ENCODE results near the gene VAV2. TPM values are rescaled to one million over a fixed set of nuclear protein-coding genes. Genes with fewer than 3 reads are reported as not detected.

The VAV2 gene
- total RNA-seq, 2 experiments from 2014 or later, result 5.1 to 5.5 TPM

DNA sequence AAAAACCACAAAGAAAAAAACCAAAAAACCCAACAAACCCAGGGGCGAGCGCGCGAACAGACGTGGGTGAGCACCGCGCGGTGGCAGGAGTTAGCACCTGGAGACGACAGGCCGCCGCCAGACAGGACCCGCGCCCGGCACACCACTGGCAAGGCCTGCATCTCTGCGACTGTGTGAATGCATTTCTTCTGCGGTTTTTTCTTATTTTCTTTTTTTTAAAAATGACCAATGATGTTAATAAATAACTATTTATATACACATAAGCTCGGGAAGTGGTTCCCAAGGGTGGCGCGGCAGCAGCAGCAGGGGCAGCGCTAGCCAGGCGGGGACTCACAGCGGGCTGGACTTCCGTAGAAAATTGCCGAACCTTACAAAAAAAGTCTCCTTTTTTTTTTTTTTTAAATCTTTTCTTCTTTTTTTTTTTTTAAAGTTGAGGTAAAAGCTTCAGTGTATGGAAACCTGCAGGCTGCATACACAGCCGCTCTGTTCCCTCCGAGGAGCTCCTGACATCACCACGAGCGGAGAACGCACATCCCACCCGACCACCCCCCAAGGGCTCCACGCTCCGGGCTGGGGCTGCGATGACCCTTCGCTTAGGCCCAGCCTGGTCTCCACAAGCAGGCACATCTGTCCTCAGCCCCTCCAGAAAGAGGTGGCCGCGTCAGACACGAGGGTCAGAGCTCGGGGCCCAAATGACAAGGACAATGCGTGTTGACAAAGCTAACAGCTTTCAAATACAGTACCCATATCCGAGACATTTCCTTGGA lies 40.5 kb upstream of the VAV2 start:
- CTCF ChIA-PET, result interaction anchor here (0.7 kb wide), 1 partner anchor 65 kb away, joined by 4 read pairs; no protein-coding TSS in a partner anchor
- ATAC-seq, result no peak
- H3K36me3 Mint-ChIP-seq, result peaks cover 16% of the 10 kb centered on the region

DNA sequence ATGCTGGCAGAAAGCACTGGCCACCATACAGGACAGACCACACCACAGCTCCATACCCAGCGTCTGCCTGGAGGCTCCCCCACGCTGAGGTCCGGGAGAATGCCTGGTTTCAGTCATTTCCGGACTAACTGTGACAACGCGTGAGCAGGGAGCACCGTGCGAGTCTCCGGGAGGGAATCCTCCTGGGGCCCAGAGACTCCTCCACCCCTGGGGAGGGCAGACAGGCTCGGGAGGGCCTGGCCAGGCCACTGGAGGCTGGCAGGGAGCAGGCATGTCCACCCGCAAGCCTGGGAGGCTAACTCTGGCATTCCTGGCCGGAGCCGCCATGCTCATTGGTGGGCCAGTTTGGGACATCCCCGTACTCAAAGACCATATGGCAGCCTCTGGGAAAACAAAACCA lies 39.7 kb upstream of the VAV2 start:
- no peaks in the 10 kb centered on the region for H3K9me3 Mint-ChIP-seq (ENCODE audit: low read depth)
- DNase-seq (no peak), ATAC-seq (no peak)
- CTCF ChIA-PET, result no interaction called here
- peaks cover 12% of the 10 kb centered on the region for H3K36me3 Mint-ChIP-seq
- no peak overlapping the region for H3K4me3 Mint-ChIP-seq
- H3K27ac Mint-ChIP-seq, result no peak overlapping the region
- H3K4me1 Mint-ChIP-seq, result no peaks in the 10 kb centered on the region
- no peaks in the 10 kb centered on the region for H3K27me3 Mint-ChIP-seq

More for the DNA sequence above, 40.5 kb upstream of the VAV2 start:
- Mint-ChIP-seq H3K9me3 (ENCODE audit: low read depth) (no peaks in the 10 kb centered on the region), H3K27ac (no peak overlapping the region), H3K4me1 (no peaks in the 10 kb centered on the region), H3K4me3 (no peak overlapping the region), H3K27me3 (no peaks in the 10 kb centered on the region)
- DNase-seq, result no peak

DNA sequence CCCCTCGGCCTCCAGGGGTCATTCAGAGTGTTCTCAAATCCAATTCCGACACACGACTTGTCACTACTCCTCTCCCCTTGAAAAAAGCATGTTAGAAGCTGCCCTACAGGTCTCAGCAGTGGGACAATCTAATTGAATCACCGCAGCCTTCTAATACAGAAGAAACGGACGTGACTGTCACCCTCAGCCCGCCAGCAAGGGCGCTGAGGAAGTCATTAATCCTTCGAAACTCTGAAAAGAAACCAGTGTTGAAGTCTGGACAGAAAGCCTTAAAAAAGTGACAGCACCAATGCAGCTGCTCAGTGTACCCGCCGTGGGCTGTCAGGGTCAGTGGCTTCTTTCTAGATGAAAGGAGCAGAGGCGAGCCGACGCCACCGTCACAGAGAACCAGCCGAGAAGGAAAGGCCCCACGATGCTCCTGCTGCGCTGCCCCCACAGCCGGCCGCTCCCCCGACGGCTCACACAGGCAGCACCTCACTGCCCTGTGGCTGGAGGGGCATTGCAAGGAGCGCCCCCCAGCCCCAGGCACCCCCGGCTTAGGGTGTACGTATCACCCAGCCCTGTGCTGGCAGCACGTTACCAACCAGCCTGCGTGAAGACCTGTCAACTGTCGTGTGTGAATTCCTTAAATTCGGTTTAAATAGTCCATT lies 38.8 kb upstream of the VAV2 start:
- H3K9me3 Mint-ChIP-seq (ENCODE audit: low read depth), result no peaks in the 10 kb centered on the region
- H3K27ac Mint-ChIP-seq, result no peak overlapping the region
- DNase-seq (no peak), ATAC-seq (no peak)
- no peaks in the 10 kb centered on the region for H3K27me3 Mint-ChIP-seq
- CTCF ChIA-PET, result interaction anchor here (0.7 to 1.1 kb wide), 2 partner anchors 37 to 1457 kb away, joined by 3 to 5 read pairs; no protein-coding TSS in a partner anchor
- no peak overlapping the region for H3K4me3 Mint-ChIP-seq
- H3K36me3 Mint-ChIP-seq, result peaks cover 10% of the 10 kb centered on the region
- H3K4me1 Mint-ChIP-seq, result peaks cover 3% of the 10 kb centered on the region

- Mint-ChIP-seq H3K4me1 (peaks cover 3% of the 10 kb centered on the region), H3K4me3 (no peak overlapping the region), H3K27ac (no peak overlapping the region), H3K36me3 (peaks cover 8% of the 10 kb centered on the region), H3K27me3 (no peaks in the 10 kb centered on the region), H3K9me3 (ENCODE audit: low read depth) (no peaks in the 10 kb centered on the region)
- DNase-seq (no peak), ATAC-seq (no peak)
- CTCF ChIA-PET, result no interaction called here
Observed at GRCh38 chr9:134029248-134030226, 37.4 kb upstream of the VAV2 start.

DNA sequence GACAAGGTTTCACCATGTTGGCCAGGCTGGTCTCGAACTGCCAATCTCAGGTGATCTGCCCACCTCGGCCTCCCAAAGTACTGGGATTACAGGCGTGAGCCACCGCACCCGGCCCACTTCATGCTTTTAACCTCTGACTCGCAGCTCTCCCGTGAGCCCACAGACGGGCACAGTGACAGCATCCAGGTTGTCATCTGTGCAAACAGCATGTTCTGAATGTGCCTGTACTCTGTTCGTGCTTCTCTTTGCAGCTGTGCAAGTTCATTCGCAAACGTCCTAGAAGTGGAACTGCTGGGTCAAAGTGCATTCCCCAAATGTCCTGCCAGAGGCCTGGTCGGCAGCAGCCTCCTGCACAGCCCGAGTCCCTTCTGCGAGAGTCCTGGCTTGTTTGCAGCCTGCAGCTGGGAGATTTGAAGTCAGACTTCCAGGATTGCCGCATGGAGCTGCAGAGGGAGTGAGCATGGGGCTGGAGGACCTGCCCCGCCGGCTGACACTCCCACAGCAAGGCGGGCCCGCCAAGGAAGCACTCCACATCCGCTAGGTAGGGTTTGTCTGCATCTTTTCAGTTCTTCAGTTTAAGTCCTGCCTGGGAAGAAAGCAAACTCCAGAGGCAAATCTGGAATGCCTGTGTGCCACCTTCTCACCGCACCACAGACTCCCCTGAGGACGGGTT lies 36.6 kb upstream of the VAV2 start:
- H3K36me3 Mint-ChIP-seq, result peaks cover 8% of the 10 kb centered on the region
- DNase-seq (no peak), ATAC-seq (no peak)
- no peak overlapping the region for H3K4me3 Mint-ChIP-seq
- H3K27ac Mint-ChIP-seq, result no peak overlapping the region
- H3K27me3 Mint-ChIP-seq, result no peaks in the 10 kb centered on the region
- H3K4me1 Mint-ChIP-seq, result peaks cover 7% of the 10 kb centered on the region
- CTCF ChIA-PET, result no interaction called here
- no peaks in the 10 kb centered on the region for H3K9me3 Mint-ChIP-seq (ENCODE audit: low read depth)

DNA sequence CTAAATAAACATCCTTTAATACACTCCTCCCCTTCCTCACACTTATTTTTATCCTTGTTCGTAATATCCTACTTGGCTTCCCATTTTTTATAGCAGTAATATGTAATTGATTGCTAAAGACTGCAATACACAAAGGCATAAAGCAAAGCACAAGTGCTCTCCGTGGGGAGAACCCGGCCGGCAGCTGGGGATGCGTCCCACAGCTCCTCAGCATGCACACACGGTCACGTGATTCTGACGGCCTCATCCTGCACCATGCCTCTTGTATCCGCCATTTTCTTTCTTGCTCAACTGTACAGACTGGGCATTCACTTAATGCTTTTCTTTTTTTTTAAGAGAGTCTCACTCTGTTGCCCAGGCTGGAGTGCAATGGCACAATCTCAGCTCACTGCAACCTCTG lies 36.0 kb upstream of the VAV2 start:
- no peak for DNase-seq
- no peaks in the 10 kb centered on the region for H3K9me3 Mint-ChIP-seq (ENCODE audit: low read depth)
- no peak for ATAC-seq

GRCh38 chr9:134027561-134027960 lies 35.4 kb upstream of the VAV2 start:
- H3K27ac Mint-ChIP-seq, result no peak overlapping the region
- no peak for DNase-seq
- H3K9me3 Mint-ChIP-seq (ENCODE audit: low read depth), result no peaks in the 10 kb centered on the region
- no peak for ATAC-seq
- peaks cover 7% of the 10 kb centered on the region for H3K4me1 Mint-ChIP-seq
- H3K27me3 Mint-ChIP-seq, result no peaks in the 10 kb centered on the region
- CTCF ChIA-PET, result interaction anchor here (1.2 to 2.5 kb wide), 2 partner anchors 33 to 41 kb away, joined by 4 to 11 read pairs; no protein-coding TSS in a partner anchor
- no peak overlapping the region for H3K4me3 Mint-ChIP-seq
- H3K36me3 Mint-ChIP-seq, result peaks cover 5% of the 10 kb centered on the region

More for the DNA sequence above, 36.0 kb upstream of the VAV2 start:
- Mint-ChIP-seq H3K27ac (no peak overlapping the region), H3K36me3 (peaks cover 5% of the 10 kb centered on the region), H3K27me3 (no peaks in the 10 kb centered on the region), H3K4me3 (no peak overlapping the region), H3K4me1 (peaks cover 7% of the 10 kb centered on the region)
- CTCF ChIA-PET, result interaction anchor here (1.2 kb wide), 1 partner anchor 34 kb away, joined by 4 read pairs; no protein-coding TSS in a partner anchor

GRCh38 chr9:134026981-134027380 lies 34.9 kb upstream of the VAV2 start:
- Mint-ChIP-seq H3K36me3 (peaks cover 5% of the 10 kb centered on the region), H3K4me3 (peak overlapping the region; percentile 75), H3K4me1 (peaks cover 7% of the 10 kb centered on the region), H3K9me3 (ENCODE audit: low read depth) (no peaks in the 10 kb centered on the region), H3K27ac (no peak overlapping the region), H3K27me3 (peaks cover 2% of the 10 kb centered on the region)
- CTCF ChIA-PET, result interaction anchor here (1.2 to 2.5 kb wide), 4 partner anchors 33 to 72 kb away, joined by 4 to 11 read pairs (median 4); no protein-coding TSS in a partner anchor
- DNase-seq (no peak), ATAC-seq (no peak)

GRCh38 chr9:134026581-134026980 lies 34.5 kb upstream of the VAV2 start:
- CTCF ChIA-PET, result interaction anchor here (1.2 to 2.5 kb wide), 5 partner anchors 32 to 73 kb away, joined by 4 to 12 read pairs (median 4); no protein-coding TSS in a partner anchor
- H3K9me3 Mint-ChIP-seq (ENCODE audit: low read depth), result no peaks in the 10 kb centered on the region

DNA sequence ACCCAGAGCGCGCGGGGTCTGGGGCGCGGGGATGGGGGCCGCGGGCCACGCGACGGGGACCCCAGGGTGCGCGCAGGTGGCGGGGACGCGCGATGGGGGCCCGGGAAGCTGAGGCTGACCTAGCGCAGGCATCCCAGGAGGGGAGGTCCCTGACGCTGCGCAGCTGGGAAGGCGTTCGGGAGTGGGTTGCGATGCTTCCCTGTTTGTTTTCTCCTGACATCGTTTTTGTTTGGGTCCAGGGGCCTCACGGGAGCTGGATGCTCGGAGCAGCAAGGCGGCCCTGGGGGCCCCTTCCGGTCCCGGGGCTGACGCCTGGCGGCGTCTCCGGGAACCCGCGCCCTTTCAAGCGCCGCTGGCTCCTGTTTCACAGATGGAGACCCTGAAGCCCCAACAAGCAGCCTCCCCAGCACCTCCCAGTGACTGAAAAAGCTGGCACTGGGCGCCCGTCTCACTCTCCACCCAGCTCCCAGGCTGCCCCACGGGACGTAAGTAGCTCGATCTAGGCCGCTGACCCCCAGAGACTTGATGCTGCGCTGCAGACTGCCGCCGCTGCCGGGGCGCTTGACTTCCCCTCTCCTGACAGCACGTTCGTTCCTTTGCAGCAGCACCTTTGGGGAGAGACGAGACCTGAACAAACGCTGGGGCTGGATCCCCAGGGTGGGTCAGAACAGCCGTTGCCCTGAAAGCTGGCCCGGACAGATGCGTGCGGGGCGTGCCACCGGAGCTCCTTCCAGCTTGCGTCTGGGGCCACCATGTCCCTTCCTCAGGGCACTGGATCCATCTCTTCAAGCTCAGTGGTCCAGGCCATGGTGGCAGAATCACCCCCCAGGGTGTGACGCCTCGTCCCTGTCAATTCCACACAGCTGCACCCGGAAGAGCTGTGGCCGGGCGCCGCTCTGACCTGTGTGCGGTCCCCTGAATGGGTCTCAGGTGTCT lies 33.8 kb upstream of the VAV2 start:
- Mint-ChIP-seq H3K36me3 (peaks cover 5% of the 10 kb centered on the region), H3K4me3 (peak overlapping the region; percentile 75), H3K27me3 (peaks cover 2% of the 10 kb centered on the region), H3K27ac (peak overlapping the region; percentile 68), H3K4me1 (peaks cover 7% of the 10 kb centered on the region), H3K9me3 (ENCODE audit: low read depth) (no peaks in the 10 kb centered on the region)
- DNase-seq, result peak; percentile 72
- peak; percentile 52 for ATAC-seq
- CTCF ChIA-PET, result interaction anchor here (1.2 to 2.5 kb wide), 5 partner anchors 32 to 73 kb away, joined by 4 to 12 read pairs (median 4); no protein-coding TSS in a partner anchor

More at GRCh38 chr9:134026581-134026980, 34.5 kb upstream of the VAV2 start:
- Mint-ChIP-seq H3K27ac (no peak overlapping the region), H3K4me1 (peaks cover 7% of the 10 kb centered on the region), H3K27me3 (peaks cover 2% of the 10 kb centered on the region), H3K4me3 (peak overlapping the region; percentile 75), H3K36me3 (peaks cover 5% of the 10 kb centered on the region)
- ATAC-seq (no peak), DNase-seq (no peak)

GRCh38 chr9:134024828-134025605 lies 32.9 kb upstream of the VAV2 start, which contains the start of gene BRD3OS:
Gene BRD3OS, plus strand, starts transcription at chr9:134025481. Its CDS starts 1,267 bp downstream, at chr9:134026748.
- H3K4me1 Mint-ChIP-seq, result peaks cover 7% of the 10 kb centered on the region
- no peaks in the 10 kb centered on the region for H3K9me3 Mint-ChIP-seq (ENCODE audit: low read depth)
- CTCF ChIA-PET, result interaction anchor here (1.2 to 2.5 kb wide), 4 partner anchors 31 to 74 kb away, joined by 4 to 12 read pairs (median 8); no protein-coding TSS in a partner anchor

More at GRCh38 chr9:134024828-134025605, 32.9 kb upstream of the VAV2 start, which contains the start of gene BRD3OS:
- Mint-ChIP-seq H3K4me3 (peak within 1 kb of the TSS; percentile 75), H3K36me3 (peaks cover 5% of the 10 kb centered on the region), H3K27me3 (peaks cover 2% of the 10 kb centered on the region), H3K27ac (peak within 1 kb of the TSS; percentile 68)
- DNase-seq, result peak; percentile 96
- peak; percentile 92 for ATAC-seq

Measured in activated CD8-positive, alpha-beta memory T cell treated with anti-CD3 and anti-CD28 coated beads, Interleukin-2, amount 10 ng/mL, durations not matched to agents 7 days and 5 days (primary cell).